RWPE2 (cell line): Measurements from ENCODE around the gene ID3.

Source experiments
- ATAC-seq: fragments of 200-7000 bp; cut with Tn5 transposase; 3 replicates; pipeline ENCODE4 v1.9.1; 2021; ENCODE audit warnings: low read depth
- DNase-seq: peaks from one replicate; pipeline ENCODE4 v3.0.0-alpha.2; 2020; ENCODE audit warnings: low spot score
- H3K27ac ChIP-seq: fragments of 450-650 bp; 2 replicates; pipeline ENCODE4 v1.5.1; 2017; ENCODE audit warnings: mild to moderate bottlenecking; ENCODE audit not compliant: poor library complexity, severe bottlenecking
- H3K27me3 ChIP-seq: fragments of 250-450 bp; sonication (Bioruptor Pico); 2 replicates; pipeline ENCODE4 v1.5.1; 2021; ENCODE audit warnings: mild to moderate bottlenecking, moderate library complexity; ENCODE audit not compliant: insufficient read depth, poor library complexity, severe bottlenecking
- H3K36me3 ChIP-seq: fragments of 250-450 bp; sonication (Bioruptor Pico); 2 replicates; pipeline ENCODE4 v1.5.1; 2020; ENCODE audit warnings: low read depth, mild to moderate bottlenecking, moderate library complexity
- H3K4me1 ChIP-seq: fragments of 250-450 bp; sonication (Bioruptor Pico); 2 replicates; pipeline ENCODE4 v1.5.1; 2021; ENCODE audit warnings: mild to moderate bottlenecking, moderate library complexity; ENCODE audit not compliant: insufficient read depth, poor library complexity, severe bottlenecking
- H3K4me3 ChIP-seq: fragments of 250-450 bp; sonication (Bioruptor Pico); 2 replicates; pipeline ENCODE4 v1.5.1; 2021; ENCODE audit warnings: mild to moderate bottlenecking, moderate library complexity; ENCODE audit not compliant: severe bottlenecking
- H3K9me3 ChIP-seq: fragments of 250-450 bp; sonication (Bioruptor Pico); 2 replicates; pipeline ENCODE4 v1.5.1; 2021; ENCODE audit warnings: mild to moderate bottlenecking, moderate library complexity; ENCODE audit not compliant: severe bottlenecking
- TF ChIP-seq, protein P1 (sequence below): fragments of 450-650 bp; IDR thresholded peaks from one replicate; pipeline ENCODE4 v1.5.1; 2017; ENCODE audit warnings: mild to moderate bottlenecking, moderate library complexity; ENCODE audit not compliant: poor library complexity, severe bottlenecking

Gene ID3

DNA sequence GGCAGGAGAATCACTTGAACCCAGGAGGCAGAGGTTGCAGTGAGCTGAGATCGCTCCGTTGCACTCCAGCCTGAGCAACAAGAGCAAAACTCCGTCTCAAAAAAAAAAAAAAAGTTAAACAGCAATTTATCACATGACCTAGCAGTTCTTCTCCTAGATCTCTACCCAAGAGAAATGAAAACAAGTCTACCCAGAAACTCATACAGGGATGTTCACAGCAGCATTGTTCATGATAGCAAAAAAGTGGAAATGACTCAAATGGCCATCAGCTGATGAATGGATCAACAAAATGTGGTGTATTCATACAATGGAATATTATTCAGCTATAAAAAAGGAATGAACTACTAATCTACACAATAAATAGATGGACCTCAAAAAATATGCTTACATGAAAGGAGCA, 12.2 kb upstream of the ID3 start:
- Histone ChIP-seq H3K4me1 (no peaks in the 10 kb centered on the region), H3K4me3 (no peak overlapping the region), H3K36me3 (no peaks in the 10 kb centered on the region), H3K9me3 (no peaks in the 10 kb centered on the region), H3K27me3 (no peaks in the 10 kb centered on the region), H3K27ac (no peak overlapping the region)
- ATAC-seq (no peak), DNase-seq (no peak)
- TF ChIP-seq, protein P1, sequence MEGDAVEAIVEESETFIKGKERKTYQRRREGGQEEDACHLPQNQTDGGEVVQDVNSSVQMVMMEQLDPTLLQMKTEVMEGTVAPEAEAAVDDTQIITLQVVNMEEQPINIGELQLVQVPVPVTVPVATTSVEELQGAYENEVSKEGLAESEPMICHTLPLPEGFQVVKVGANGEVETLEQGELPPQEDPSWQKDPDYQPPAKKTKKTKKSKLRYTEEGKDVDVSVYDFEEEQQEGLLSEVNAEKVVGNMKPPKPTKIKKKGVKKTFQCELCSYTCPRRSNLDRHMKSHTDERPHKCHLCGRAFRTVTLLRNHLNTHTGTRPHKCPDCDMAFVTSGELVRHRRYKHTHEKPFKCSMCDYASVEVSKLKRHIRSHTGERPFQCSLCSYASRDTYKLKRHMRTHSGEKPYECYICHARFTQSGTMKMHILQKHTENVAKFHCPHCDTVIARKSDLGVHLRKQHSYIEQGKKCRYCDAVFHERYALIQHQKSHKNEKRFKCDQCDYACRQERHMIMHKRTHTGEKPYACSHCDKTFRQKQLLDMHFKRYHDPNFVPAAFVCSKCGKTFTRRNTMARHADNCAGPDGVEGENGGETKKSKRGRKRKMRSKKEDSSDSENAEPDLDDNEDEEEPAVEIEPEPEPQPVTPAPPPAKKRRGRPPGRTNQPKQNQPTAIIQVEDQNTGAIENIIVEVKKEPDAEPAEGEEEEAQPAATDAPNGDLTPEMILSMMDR = no peak

DNA sequence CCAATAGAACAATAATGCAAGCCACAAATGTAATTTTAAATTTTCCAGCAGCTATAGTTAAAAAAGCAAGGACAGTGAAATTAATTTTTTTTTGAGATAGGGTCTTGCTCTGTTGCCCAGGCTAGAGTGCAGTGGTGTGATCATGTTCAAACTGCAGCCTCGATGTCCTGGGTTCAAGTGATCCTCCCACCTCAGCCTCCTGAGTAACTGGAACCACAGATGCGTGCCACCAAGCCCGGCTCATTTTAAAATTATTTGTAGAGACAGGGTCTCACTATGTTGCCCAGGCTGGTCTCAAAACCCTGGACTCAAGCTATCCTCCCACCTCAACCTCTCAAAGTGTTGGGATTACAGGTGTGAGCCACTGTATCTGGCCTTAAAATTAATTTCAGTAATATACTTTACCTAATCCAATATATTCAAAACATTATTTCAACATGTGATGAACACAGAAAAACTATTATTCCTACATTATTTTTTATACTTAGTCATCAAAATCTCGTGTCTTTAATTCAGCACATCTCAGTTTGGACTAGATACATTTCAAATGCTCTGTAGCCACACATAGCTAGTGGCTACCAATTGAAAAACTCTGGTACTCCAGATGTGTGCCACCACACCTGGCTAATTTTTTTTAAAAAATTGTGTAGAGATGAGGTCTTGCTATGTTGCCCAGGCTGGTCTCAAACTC, 10.8 kb upstream of the ID3 start:
- no peaks in the 10 kb centered on the region for H3K36me3 ChIP-seq
- no peaks in the 10 kb centered on the region for H3K9me3 ChIP-seq
- TF ChIP-seq, protein P1 = no peak
- ATAC-seq (no peak), DNase-seq (no peak)
- H3K27ac ChIP-seq = no peak overlapping the region
- H3K4me3 ChIP-seq = no peak overlapping the region
- H3K4me1 ChIP-seq = no peaks in the 10 kb centered on the region
- H3K27me3 ChIP-seq = no peaks in the 10 kb centered on the region

DNA sequence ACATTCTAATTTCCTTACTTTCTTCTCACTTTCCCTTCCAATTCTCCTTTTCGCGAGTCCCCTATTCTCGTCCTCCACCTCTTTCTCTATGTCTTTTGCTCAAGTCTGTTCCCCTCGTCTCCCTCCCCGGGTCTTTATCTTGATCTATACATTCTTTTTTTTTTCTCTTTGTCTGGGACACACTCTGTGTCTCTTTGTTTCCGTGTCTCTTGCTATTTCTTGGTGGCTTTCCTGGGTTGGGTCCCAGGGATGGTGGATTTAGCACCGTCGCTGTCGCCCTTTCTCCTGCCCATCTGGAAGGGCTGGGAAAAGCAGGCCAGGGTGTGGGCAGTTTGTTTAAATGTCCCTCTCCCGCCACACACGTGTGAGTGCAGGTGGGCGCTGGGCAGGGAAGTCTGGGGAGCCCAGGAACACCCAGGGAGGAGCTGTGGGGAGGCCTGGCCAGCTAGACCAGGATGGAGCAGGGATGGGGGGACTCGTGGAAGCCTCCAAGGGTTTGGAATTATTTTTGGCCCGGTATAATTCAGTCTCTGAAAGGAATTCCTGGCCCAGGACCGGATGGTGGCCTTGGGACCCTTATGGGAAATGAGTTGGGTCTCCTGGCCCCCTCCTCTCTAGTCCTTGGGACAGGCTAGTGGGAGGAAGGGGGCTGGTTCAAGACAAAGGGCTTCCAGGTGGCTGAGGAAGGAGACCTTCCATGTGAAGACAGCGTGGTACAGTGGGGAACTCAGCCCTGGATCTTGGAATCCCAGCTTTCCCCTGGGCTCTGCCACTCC, 9.5 kb upstream of the ID3 start:
- TF ChIP-seq, protein P1 = no peak
- no peak overlapping the region for H3K27ac ChIP-seq
- H3K4me1 ChIP-seq = no peaks in the 10 kb centered on the region
- H3K36me3 ChIP-seq = no peaks in the 10 kb centered on the region
- no peaks in the 10 kb centered on the region for H3K27me3 ChIP-seq
- H3K9me3 ChIP-seq = no peaks in the 10 kb centered on the region
- no peak for DNase-seq
- peak overlapping the region; percentile 39 for H3K4me3 ChIP-seq
- no peak for ATAC-seq

DNA sequence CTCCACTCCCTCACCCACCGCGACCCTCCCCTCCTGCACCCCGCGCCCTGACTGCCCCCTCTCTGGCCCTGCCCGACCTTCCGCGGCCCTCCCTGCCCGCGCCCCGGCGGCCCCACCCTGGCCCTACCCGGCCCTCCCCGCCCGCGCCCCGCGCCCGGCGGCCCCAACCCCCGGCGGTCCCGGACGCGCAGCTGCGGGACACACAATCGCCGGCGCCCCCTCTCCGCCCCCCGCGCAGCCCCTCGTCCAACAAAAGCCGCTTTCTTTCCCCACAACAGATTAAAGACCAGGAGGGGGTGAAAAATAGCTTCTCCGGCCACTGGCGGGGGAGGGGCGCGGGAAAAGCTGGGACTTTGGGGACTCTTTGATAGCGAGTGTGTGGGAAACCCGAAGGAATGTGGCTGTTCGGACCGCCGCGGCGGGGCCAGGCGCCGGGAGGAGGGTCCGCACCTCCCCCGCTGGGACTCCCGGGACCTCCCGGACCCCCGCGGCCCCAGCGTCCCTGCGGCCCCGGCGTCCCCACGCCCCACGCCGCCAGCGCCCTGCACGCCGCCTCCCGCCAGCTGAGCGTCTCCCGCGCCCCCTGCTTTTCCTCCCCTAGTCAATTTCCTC, 8.8 kb upstream of the ID3 start:
- TF ChIP-seq, protein P1 = no peak
- ATAC-seq (0 out of 3 replicates have a peak, but pooled peaks have one; percentile 27), DNase-seq (no peak)
- no peaks in the 10 kb centered on the region for H3K4me1 ChIP-seq
- H3K27me3 ChIP-seq = no peaks in the 10 kb centered on the region
- H3K4me3 ChIP-seq = peak overlapping the region; percentile 39
- H3K36me3 ChIP-seq = no peaks in the 10 kb centered on the region
- no peaks in the 10 kb centered on the region for H3K9me3 ChIP-seq
- H3K27ac ChIP-seq = no peak overlapping the region

DNA sequence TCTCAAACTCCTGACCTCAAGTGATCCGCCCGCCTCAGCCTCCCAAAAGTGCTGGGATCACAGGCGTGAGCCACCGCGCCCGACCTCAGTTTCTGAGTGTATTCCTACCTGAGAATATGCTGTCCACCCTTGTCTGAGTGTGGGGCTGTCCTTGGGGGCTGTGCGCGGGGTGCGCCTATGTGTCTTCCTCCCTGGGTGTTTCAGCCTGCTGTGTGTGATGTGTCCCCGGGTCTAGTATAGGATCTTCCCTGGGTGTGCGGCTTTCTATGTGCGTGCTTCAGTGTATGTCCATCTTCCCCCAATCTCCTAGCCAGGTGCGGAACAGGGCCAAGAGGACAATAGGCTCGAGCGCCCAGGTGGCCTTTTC, 8.3 kb upstream of the ID3 start:
- no peak for DNase-seq
- TF ChIP-seq, protein P1 = no peak
- Histone ChIP-seq H3K36me3 (no peaks in the 10 kb centered on the region), H3K27ac (no peak overlapping the region), H3K4me3 (peak overlapping the region; percentile 39), H3K27me3 (no peaks in the 10 kb centered on the region), H3K9me3 (no peaks in the 10 kb centered on the region), H3K4me1 (peaks cover 2% of the 10 kb centered on the region)
- ATAC-seq = no peak
